NCI-H774 (cell line): ENCODE results near the gene SDF2.

Source experiments
- DNase-seq: peaks from one replicate; lab custom pipeline; 2025; lab: John Stamatoyannopoulos, UW

SDF2 gene

DNA sequence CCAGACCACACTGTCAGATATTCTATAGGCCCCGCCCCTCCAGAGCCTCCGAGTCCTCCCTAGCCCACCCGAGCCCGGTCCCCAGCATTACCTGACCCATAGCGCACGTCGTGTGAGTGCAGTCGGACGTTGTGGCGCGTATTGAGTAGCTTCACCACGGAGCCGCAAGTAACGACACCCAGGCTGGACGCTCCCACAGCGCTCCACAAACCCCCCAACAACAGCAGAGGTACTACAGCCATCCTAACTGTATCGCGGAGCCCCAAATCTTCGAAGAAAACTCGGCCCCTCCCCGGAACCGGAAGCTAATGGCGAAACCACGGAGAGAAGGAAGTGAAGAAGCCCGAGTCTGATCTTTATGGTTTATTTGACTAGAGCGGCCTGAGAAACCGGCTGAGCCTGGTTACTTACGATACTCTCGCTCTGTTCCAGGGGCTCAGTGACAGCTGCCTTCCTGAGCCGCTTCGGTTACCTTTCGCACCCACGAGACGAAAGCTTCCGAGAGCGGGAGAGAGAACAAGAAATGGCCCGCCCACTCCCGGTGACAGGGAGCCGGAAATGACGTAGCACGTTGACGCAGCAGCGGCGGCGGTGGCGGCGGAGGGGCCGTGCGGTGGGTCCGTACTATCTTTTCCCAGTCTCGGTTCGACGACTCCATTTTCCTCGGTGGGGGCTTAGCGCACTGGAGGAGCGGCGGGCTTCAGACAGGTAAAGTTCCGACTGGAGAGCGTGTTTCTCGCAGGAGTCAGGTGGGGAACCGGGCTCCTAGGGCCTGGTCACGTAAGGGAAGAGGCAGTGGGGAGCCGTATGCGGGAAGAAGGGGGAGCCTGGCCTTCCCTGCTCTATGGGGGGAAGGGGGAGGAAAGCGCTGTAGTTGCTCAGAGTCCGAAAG is at the start of gene SDF2, which contains the start of gene SUPT6H:
TSS of gene SDF2 (minus strand) at position 272 of the 892 bp plus-strand sequence. CDS start at position 242, 30 bp downstream.
TSS of gene SUPT6H (plus strand) at position 571 of the 892 bp plus-strand sequence. CDS start 11,197 bp downstream, outside the sequence.
- DNase-seq: peak; percentile 89

DNA sequence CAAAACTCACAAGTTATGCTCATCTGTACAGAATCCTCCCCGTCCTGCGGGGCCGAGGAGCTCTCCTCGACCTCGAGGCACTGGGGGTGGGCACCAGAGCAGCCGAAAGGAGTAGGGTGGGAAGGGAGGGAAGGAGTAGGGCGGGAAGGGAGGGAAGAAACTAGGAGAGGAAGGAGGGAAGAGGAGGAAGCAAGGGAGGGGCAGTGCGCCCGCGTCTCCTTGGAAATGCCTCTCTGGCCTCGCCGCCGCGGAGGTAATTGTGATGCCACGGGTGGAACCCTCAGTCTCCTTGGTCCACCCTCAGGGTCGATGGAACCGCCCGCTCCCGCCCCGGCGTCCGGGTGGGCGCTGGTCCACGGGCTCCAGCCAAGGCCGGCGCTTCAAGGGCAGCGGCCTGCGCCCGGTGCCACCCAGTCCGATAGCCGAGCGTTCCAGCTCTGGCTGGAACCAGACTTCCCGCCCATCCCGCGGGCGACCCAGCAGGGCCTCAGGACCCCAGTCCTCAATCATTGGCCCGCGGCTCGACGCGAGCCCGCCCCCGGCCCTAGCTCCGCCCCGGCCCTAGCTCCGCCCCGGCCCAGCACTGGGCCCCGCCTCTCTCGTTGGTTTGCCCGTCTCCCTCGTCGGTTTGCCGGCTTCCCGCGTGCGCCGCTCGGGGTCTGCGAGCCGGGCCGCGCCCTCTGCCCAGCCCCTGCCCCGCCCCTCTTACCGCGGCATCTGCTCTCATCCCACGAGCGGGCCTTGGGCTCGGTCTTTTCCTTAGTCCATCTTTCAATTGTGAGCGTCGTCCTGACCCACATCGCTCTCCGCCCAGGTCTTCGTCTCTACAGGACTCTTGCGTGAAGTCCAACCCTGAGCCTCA is 49.4 kb upstream of the SDF2 start:
- peak; percentile 91 for DNase-seq

DNA sequence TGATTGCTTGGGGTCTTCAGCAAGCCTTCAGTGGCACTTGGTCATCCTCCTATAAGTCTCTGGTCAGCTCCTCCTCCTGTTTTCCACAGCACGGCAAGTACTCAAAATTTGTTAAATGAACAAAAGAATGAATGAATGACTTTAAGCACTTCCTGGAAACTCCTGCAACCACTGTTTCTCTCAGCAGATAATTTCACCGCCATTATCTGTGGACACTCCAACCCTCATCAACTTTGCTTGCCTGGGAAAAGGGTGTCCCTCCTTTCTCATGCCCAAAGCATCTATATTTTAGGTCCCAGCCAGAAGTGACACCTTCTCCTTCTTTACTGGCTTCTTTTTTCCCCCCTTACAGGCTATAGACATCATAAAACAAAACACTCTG is 45.6 kb upstream of the SDF2 start:
- DNase-seq: no peak

DNA sequence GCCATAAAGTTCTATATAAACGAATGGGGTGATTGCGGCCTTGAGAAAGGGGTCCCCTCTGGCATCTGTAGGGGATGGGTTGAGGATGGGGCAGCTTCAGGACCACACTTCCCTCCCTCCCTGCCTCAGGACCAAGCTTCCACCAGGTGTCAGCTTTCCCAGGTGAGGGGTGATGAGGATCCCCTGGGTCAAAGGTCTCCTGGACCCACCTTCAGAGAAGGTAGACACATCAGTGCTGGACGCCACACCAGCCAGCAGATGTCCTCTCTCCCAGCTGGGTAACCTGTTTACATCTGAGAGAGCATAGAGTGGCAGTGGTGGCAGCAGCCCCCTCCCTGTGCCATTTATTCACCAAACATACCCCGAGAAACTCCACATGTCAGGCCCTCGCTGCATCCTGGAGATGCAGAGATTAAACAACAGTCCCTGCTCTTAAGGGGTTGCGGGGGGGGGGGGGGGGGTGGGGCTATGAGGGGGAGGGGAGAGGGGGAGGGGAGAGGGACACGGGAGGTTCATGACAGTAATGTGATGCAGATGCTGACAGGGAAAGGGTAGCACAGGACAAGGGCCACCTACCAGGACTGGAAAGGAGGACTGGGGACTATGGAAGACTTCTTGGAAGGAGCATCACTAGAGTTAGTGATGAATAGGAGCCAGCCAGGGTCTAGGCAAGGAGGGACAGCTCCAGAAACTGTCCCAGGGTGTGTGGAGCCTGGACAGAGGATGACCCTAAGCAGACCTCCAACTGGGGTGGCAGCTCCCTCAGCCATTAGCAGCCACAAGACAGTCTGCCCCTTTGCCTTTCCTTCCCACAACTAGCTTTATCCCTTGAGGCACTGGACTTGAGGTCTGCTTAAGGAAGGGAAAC is 45.0 kb upstream of the SDF2 start:
- DNase-seq: no peak

GRCh38 chr17:28705728-28706334 is 44.1 kb upstream of the SDF2 start:
- no peak for DNase-seq

GRCh38 chr17:28705074-28705659 is 43.5 kb upstream of the SDF2 start:
- DNase-seq: no peak

- no peak for DNase-seq
Measured at GRCh38 chr17:28704219-28704858, 42.6 kb upstream of the SDF2 start.

DNA sequence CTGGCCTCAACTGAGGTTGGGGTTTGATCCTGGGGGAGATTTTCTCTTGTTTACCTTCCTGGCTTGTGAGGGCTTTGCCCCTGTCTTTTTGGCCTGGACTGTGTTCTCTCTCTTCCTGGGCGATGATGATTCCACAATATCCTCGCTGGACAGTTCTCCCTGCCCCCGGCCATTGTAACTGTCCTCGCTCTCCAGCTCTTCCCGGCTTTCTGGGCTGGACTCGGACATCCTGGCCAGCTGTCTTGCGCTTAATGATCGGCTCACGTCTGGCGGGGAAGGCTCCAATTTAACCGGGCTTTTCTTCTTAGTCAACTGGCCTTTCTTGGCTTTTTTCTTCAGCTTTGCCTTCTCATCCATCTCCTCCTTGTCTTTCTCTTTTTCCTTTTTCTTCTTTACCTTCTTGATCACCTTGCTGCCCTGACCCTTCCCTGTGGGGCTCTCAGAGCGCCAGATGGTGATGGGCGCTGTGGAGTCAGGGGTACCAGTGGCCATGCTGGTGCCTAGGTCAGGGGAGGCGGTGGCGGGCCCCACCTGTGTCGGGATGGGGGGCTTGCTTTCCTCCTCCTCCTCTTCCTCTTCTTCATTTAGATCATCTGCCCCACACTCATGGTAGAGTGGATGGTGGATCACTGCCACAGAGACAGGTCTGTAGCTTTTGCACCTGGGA is 42.0 kb upstream of the SDF2 start:
- no peak for DNase-seq

GRCh38 chr17:28702752-28703150 is 41.0 kb upstream of the SDF2 start:
- no peak for DNase-seq

DNA sequence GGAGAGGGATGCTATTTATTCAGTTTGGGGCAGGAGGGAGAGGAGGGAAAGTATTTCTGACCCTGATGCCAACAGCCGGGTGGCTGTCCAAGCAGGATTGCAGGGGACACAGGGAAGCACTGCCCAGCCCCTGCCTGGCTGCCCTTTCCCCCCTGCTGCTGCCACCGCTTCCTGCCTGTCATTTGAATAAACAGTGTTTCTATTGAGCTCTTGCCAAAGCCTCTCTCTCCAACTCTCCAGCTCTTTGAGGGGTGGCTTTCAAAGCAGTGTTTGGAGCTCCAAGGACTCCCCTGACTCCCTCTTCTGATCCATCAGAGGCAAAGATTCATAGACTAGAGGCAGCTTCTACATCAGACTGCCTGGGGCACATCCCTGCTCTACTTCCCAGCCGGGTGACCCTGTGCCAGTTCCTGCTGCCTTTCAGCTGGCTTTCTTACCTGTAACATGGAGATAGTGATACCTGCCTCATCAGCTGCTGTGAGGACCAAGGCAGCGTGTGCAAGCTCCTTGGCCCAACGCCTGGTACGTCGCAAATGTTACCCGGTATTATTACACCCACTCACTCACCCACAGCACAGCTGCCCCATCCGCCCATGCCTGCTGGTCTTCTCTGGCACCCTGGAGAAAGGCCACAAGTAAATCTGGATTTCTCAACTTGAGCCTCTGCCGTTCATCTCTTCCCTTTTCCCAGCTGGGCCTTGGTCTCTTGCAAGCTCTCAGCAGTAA is 40.5 kb upstream of the SDF2 start:
- peak; percentile 31 for DNase-seq

GRCh38 chr17:28700830-28701492 is 39.3 kb upstream of the SDF2 start:
- DNase-seq: peak; percentile 49

- DNase-seq: no peak
Measured at GRCh38 chr17:28700278-28700677, 38.6 kb upstream of the SDF2 start.

- DNase-seq: no peak
Measured at GRCh38 chr17:28698253-28698941, 36.7 kb upstream of the SDF2 start.

DNA sequence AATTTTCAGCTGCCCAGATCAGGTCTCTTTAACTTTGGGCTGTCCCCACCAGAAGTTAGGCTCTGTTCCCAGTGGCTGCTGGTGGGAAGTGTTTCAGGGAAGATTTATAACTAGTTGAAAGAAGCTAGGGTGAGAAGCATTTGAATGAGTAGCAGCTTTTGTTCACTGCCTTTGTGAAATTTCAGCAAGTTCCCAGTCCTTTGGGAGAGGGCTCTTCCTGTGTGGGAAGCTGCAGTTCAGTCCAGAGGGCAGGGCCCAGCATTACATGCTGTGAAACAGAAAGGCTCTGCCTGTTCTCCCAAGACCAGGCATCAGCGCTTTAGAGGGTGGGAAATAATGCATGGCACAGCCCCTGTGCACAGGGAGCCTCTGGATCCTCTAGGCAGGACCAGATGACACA is 32.2 kb upstream of the SDF2 start:
- no peak for DNase-seq

DNA sequence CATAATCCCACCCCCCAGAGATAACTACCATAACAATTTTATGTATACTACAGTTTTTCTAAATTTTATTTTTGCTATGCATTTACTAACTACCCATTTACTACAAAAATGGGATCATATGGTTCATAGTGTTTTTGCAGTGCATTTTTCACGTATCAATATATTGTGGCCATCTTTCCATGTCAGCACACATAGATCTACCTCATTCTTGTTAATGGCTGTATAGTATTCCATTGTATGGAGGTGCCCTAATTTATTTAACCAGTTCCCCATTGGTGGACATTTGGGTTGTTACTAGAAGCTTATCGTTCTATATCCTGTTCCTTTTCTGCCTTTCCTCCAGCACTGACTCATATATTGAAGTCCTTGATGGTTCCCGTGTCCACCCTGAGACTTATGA is 27.3 kb upstream of the SDF2 start:
- no peak for DNase-seq

GRCh38 chr17:28688481-28688880 is 26.8 kb upstream of the SDF2 start:
- DNase-seq: no peak

DNA sequence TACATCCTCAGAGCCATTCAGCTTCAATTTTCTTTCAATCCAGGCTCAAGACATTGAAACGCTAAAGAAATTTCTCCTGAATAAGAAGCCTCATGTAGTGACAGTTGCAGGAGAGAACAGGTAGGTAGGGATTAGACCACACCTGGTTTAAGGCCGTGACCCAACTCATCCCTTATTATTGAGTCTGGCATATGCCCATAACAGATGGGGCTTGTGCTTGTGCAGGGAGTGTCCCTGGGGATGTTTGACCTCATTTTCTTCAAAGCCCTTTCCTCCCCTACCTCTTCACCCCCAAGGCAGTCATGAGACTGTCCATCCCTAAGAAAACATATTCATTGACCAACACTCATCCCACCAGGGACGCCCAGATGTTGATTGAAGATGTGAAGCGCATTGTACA is 24.6 kb upstream of the SDF2 start:
- no peak for DNase-seq

GRCh38 chr17:28685366-28685765 is 23.7 kb upstream of the SDF2 start:
- DNase-seq: no peak
